Measurements from ENCODE around the gene HIPK1. TPM values are rescaled to one million over a fixed set of nuclear protein-coding genes. Genes with fewer than 3 reads are reported as not detected.

The HIPK1 gene
- 28.9 TPM for total RNA-seq (ENCODE audit: insufficient read depth, low replicate concordance)

DNA sequence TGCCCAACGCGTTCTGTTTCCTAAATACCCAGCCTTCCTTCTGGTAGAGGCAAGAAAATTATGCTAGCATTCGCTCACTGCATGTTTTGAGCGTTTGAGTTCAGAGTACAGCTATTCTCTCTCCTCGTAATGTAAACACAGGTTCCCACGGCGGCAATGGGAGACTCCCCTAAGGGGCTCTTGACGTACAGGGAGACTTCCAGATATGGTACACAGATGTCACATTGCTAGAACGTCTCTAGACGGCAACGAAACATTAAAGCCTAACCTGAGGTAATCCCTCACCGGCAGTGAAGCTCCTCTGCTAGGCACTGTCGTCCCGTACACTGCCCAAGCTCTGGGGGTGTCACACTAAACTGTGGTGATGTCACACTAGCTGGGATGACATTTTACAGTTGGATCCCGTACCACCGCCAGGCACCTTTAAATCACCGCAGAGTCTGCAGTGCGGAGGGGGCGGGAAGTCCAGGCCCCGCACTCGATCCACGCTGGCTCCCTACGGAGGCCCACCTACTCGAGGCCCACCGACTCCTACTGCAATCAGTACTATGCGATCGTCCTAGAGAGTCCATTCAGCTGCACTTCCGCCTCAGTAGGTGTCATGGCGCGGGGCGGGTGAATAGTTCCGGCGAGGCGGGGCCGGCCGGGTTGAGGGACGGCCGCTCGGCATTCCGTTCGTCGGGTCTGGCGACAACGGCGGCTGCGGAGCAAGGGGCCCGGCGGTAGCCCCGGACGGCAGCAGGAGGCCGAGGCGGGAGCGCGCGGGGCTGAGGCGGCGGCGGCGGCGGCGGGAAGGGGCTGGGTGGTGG, at the start of gene HIPK1:
HIPK1 (plus strand) TSS at position 384 of the 809 bp plus-strand sequence.
- peak; percentile 97 for DNase-seq (ENCODE audit: low spot score)

- DNase-seq (ENCODE audit: low spot score) = no peak
Observed at GRCh38 chr1:113879739-113880038, 49.4 kb upstream of the HIPK1 start.

DNA sequence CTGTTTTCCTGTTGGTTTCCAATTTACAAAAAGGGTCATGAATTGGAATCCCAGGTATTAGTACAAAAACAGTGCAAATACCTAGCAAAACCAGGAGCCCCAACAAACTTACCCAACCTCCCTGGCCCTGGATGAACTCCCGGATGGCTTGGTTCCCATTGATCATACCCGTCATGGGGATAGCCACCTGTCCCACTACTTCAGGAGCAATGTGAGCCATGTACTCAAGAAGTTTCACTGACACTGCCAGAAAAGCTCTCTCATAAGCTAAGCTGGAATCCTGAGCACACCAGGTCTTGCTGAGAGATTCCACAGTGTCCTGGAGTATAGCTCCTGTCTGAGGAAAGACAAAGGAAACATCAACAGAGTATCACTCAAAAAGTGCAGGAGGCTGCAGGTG, 47.5 kb upstream of the HIPK1 start:
- DNase-seq (ENCODE audit: low spot score) = no peak

DNA sequence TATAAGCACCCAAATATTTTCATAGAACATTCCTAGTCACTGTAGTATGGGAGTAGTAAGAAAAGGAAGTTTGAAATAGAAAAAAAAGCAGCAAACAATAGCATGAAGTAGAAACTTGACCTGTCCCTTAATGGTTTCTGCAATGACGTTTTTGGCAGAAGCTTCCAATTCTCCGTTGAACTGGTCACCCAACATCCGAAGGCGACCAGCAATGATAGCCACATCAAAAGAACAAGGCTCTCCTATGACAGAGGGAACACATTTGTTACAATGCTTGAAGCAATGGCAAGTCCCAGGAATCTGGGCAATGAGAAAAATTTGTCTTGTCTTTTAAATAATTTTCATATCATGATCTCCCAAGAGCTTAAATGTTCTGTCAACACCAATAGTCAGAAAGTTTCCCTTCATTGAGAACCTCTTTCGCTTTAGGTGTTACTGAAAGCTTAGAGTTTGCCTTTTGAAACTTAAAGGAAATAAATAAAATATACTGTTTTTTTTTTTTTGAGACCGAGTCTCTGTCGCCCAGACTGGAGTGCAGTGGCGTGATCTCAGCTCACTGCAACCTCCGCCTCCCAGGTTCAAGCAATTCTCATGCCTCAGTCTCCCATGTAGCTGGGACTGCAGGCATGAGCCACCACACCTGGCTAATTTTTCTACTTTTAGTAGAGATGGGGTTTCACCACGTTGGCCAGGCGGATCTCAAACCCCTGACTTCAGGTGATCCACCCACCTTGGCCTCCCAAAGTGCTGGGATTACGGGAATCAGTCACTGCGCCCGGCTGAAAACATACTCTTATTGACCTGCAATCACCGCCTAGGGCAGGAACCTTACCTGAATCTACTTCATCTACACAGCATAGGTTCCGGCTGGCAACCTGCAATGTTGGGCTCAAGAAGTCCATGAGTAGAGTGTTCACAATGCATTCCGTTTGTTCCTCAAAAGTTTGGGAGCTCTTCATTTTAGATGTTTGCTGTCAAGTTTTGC, 42.4 kb upstream of the HIPK1 start:
- no peak for DNase-seq (ENCODE audit: low spot score)

GRCh38 chr1:113887402-113888175, 41.5 kb upstream of the HIPK1 start, which contains the start of gene BCL2L15:
Gene BCL2L15, minus strand, starts transcription at chr1:113887581. Its CDS starts 206 bp downstream, at chr1:113887375.
- no peak for DNase-seq (ENCODE audit: low spot score)

- no peak for DNase-seq (ENCODE audit: low spot score)
Observed at GRCh38 chr1:113890816-113891215, 38.3 kb upstream of the HIPK1 start.

- DNase-seq (ENCODE audit: low spot score) = no peak
Observed at GRCh38 chr1:113891631-113892220, 37.4 kb upstream of the HIPK1 start.

DNA sequence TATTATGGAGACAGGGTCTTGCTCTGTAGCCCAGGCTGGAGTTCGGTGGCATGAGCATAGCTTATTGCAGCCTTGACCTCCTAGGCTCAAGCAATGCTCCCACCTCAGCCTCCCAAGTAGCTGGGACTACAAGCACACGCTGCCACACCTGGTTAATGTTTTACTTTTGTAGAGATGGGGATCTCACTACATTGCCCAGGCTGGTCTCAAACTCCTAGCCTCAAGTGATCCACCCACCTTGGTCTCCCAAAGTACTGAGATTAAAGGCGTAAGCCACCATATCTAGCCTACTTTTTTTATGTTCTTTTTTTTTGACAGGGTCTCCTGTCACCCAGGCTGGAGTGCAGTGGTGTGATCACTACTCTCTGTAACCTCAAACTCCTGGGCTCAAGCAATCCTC, 35.9 kb upstream of the HIPK1 start:
- no peak for DNase-seq (ENCODE audit: low spot score)

DNA sequence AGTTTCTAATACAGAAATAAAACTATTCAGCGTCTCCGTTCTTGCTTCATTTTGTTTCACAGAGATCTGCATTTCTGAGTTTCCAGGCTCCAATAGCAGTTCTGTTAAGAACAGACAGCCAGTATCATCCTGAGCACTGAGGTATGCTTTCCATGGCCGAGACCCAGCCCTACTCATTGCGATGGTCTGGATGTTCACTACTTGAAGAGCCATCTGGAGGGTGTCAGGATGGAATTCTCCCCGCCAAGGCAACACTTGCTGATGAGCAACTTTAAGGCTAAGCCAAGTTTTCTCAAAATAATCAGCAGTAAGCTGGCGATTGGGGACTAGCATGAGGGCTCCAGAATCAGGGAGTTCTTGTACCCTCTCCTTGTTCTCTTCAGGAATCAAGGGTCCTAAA, 34.0 kb upstream of the HIPK1 start:
- no peak for DNase-seq (ENCODE audit: low spot score)

DNA sequence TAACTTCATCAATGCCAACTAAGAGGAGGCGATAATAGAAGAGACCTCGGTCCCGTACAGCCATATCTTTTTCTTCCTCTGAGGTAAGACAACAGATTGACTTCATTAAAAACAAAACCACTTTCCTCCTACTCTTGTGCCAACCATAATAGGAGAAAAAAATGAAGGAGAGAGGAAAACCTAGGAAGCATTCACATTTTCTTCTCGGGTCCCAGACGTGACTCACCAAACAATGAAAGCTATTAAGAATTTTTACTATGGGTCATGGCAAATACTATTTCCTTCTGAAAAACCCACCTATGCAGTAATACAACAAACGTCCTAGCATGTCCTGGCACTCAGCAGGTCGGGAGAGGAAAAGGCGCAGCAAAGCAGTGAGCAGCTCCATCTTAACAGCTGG, 33.2 kb upstream of the HIPK1 start:
- no peak for DNase-seq (ENCODE audit: low spot score)

GRCh38 chr1:113898241-113898814, 30.8 kb upstream of the HIPK1 start:
- no peak for DNase-seq (ENCODE audit: low spot score)

GRCh38 chr1:113899111-113899510, 30.0 kb upstream of the HIPK1 start:
- peak; percentile 83 for DNase-seq (ENCODE audit: low spot score)

DNA sequence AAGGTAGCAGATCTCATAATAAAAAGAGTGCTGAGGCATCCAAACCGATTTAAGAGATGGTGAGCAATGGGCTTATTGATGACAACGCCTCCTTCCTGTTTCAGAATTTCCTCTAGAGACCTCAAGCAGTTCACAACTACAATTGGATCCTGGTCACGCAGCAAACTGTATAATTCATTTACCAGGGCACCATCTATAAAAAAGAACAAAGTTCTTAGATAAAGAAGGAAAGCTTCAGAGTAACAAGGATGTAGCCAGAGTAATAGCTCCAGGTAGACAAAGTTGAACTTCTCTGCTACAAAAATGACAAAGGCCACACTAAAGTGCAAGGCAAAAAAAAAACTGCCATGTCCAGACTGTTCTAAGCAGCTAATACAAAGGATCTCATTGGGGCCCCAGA, 27.9 kb upstream of the HIPK1 start:
- no peak for DNase-seq (ENCODE audit: low spot score)

DNA sequence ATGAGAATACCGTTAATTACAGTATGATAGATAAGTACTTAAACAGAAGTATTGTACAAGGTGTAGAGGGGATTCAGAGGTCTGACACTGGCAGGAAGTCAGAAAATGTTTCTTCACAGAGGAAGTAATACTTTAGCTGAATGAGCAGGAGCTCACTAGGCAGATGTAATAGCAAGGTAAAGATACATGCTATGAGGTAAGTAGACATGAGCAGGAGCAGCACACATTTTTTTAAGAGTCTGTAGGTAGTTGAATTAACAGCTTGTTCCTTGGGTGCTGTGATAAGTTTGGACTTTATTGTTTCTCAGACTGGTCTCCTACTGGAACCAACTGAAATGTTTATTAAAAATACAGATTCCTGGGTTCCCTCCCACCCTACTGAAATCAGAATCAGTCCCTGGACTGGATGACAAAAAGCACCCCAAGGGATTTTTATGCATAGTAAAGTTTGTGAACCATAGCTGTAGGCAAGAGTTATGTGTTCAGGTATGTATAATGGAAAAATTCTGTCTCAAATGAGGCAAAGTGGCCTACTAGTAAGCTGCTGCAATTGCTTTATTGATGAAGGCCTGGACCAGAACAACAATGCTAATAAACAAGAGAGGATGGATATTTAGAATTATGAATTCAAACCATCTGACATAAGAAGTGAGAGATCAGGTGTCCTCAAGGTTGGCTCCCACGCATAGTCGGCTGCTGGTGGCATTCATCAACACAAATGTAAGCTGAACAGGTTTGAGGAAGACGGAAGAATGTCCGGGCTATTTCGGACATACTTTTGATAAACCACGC, 25.4 kb upstream of the HIPK1 start:
- no peak for DNase-seq (ENCODE audit: low spot score)

DNA sequence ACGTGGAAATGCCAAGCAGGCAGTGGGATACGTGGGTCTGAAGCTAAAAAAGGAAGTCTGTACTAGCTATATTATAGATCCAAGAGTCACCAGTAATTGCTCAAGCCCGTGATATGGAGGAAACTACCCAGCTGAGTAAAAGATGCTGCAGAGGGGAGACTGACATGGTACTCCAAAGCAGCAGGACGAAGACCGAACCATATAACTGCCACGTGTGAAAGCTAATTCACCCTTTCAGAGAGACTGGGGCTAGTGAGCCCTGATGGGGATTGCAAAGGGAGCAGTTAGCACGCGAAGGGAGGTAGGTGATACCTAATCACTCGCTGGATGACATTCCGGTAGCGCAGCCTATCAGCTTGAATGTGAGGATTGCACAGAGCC, 24.8 kb upstream of the HIPK1 start:
- no peak for DNase-seq (ENCODE audit: low spot score)

DNA sequence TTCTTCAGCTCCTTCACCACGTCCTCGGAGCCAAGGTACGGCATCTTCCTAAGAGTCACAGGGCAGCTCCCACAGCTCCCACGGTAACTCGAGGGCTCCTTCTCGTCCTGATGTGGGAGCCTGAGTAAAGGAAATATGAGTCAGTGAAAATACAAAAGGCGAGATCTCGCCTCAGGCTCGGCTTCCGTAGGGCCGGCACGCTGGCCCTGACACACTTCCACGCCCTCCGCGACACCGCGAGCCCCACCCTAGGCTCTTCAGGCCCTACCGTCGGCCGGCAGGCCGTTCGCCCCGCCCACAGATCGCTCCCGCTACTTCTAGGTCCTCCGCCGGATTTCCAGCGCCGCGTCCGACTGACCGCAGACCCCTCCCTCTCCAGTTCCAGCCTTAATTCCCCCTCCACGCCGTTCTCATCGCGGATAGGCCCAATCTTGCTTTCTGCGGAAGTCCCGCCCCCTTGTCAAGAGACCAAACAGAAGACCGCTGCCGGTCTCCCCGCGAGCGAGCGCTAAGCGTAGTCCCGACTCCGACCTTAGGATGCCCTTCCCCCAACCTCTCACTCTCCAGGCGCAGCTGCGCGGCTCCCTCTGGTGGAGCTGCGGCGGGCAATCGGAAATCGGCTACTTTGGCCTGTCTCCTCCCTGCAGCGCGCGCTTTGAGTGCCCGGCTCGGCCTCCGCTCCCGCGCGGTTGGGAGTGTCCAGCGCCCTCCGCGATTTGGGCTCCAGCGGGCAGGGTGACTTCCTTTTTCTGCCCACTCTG, 24.3 kb upstream of the HIPK1 start, which contains the start of the genes AP4B1 and DCLRE1B:
AP4B1 (minus strand) TSS at position 126 of the 761 bp plus-strand sequence; CDS start at position 44, 82 bp downstream.
DCLRE1B (plus strand) TSS at position 653 of the 761 bp plus-strand sequence. CDS start 261 bp downstream, outside the sequence.
- DNase-seq (ENCODE audit: low spot score) = peak; percentile 100

DNA sequence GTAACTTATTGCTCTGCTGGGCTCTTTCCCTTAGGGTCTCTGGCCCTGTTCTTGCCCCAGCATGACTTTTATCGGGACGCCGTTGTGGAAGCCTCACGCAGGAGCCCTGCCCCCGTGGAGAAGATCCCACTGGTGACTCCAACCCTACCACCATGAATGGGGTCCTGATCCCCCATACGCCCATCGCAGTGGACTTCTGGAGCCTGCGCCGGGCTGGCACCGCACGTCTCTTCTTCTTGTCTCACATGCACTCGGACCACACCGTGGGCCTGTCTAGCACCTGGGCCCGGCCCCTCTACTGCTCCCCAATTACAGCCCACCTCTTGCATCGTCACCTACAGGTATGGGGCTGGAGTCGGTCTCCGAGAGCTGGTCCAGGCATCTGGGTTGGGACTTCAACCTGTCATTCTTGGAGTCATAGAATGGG, 23.7 kb upstream of the HIPK1 start:
- DNase-seq (ENCODE audit: low spot score) = peak; percentile 21

GRCh38 chr1:113912594-113913311, 16.4 kb upstream of the HIPK1 start:
- DNase-seq (ENCODE audit: low spot score) = peak; percentile 70
